Endothelial cell of umbilical vein (primary cell): ENCODE data around the gene KCNJ12.
"Not testable (repeated sequence)": the region's sequence is repeated elsewhere in the genome, so short reads cannot be mapped to it uniquely, and the experiment has no call there.

ENCODE experiments used
- POLR2A ChIP-seq: IDR thresholded peaks from 2 replicates; pipeline ENCODE4 v1.6.1; 2012; ENCODE audit warnings: low read depth, mild to moderate bottlenecking, control low read depth, low read length
- POLR2AphosphoS5 ChIP-seq: IDR thresholded peaks from 2 replicates; pipeline ENCODE4 v1.6.1; 2012; ENCODE audit warnings: low read depth, mild to moderate bottlenecking, control low read depth, low read length, moderate library complexity; ENCODE audit not compliant: insufficient read depth
- TF ChIP-seq, protein P1 (sequence below), 2 donors: IDR thresholded peaks; 1 replicate in 1 of 2; 2 replicates in 1 of 2; pipeline ENCODE4 v1.5.1; 2011; ENCODE audit warnings: low read length in 2 of 2, mild to moderate bottlenecking in 2 of 2, moderate library complexity in 2 of 2, control low read depth in 1 of 2, inconsistent platforms in 1 of 2, low read depth in 1 of 2; ENCODE audit not compliant: insufficient read depth in 1 of 2; ENCODE audit errors: extremely low read depth in 1 of 2
- TF ChIP-seq, protein P2 (sequence below): IDR thresholded peaks from 2 replicates; pipeline ENCODE4 v1.6.1; 2011; ENCODE audit not compliant: insufficient read depth, insufficient read length

DNA sequence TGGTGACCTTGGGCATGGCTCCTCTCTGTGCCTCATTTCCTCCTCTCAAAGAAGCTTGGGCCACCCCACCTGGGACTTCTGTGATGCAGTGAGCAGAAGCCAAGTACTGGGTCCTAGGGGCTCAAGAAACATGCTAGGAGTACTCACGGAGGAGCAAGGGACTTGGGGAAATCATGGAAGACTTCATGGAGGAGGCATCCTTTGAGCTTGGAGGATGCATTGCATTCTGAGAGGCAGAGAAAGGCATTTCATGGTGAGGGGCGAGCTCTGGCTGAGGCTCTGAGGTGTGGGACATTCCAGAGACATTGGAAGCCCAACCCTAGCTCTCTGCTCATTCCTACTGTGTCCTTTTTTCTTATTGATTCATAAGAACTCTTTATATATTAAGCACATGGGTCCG lies 26.8 kb downstream of the KCNJ12 start:
- TF ChIP-seq, protein P1, sequence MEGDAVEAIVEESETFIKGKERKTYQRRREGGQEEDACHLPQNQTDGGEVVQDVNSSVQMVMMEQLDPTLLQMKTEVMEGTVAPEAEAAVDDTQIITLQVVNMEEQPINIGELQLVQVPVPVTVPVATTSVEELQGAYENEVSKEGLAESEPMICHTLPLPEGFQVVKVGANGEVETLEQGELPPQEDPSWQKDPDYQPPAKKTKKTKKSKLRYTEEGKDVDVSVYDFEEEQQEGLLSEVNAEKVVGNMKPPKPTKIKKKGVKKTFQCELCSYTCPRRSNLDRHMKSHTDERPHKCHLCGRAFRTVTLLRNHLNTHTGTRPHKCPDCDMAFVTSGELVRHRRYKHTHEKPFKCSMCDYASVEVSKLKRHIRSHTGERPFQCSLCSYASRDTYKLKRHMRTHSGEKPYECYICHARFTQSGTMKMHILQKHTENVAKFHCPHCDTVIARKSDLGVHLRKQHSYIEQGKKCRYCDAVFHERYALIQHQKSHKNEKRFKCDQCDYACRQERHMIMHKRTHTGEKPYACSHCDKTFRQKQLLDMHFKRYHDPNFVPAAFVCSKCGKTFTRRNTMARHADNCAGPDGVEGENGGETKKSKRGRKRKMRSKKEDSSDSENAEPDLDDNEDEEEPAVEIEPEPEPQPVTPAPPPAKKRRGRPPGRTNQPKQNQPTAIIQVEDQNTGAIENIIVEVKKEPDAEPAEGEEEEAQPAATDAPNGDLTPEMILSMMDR (IDR thresholded peaks at IDR 0.05; ENCODE audit: extremely low read depth in 1 of 2, insufficient read depth in 1 of 2, low read depth in 1 of 2, low read length in 2 of 2): not testable (repeated sequence)
- not testable (repeated sequence) for TF ChIP-seq POLR2A, POLR2AphosphoS5
- TF ChIP-seq, protein P2, sequence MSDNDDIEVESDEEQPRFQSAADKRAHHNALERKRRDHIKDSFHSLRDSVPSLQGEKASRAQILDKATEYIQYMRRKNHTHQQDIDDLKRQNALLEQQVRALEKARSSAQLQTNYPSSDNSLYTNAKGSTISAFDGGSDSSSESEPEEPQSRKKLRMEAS: not testable (repeated sequence)
